Left lung (tissue), 10 donors: Measurements from ENCODE around the gene KIF3B. TPM values are rescaled to one million over a fixed set of nuclear protein-coding genes. Genes with fewer than 3 reads are reported as not detected.
"Not testable (repeated sequence)": the region's sequence is repeated elsewhere in the genome, so short reads cannot be mapped to it uniquely, and the experiment has no call there.

Experiments used
- ATAC-seq: fragments of 200-7000 bp; cut with Tn5 transposase; one replicate; pipeline ENCODE4 v1.9.1; 2020; ENCODE audit warnings: moderate library complexity
- DNase-seq, 4 donors: peaks; one replicate each; pipeline ENCODE4 v3.0.0-alpha.2; 2013 to 2020
- H3K27ac ChIP-seq, 2 donors: fragments of 200-600 bp; sonication (generic) in 1 of 2; one replicate each; pipeline versions ENCODE4 v1.5.0 to v1.8.0; 2020 to 2021
- H3K27me3 ChIP-seq, 2 donors: fragments of 200-600 bp; sonication (generic) in 1 of 2; one replicate each; pipeline versions ENCODE4 v1.5.0 to v1.8.0; 2020 to 2021
- H3K36me3 ChIP-seq, 2 donors: fragments of 200-600 bp; sonication (generic) in 1 of 2; one replicate each; pipeline versions ENCODE4 v1.5.0 to v1.8.0; 2020 to 2021
- H3K4me1 ChIP-seq, 2 donors: fragments of 200-600 bp; one replicate each; pipeline ENCODE4 v1.8.0; 2021
- H3K4me3 ChIP-seq, 2 donors: fragments of 200-600 bp; sonication (generic) in 1 of 2; one replicate each; pipeline versions ENCODE4 v1.5.0 to v1.8.0; 2020 to 2021; ENCODE audit warnings: mild to moderate bottlenecking in 1 of 2
- H3K9me3 ChIP-seq, 2 donors: fragments of 200-600 bp; sonication (generic) in 1 of 2; one replicate each; pipeline versions ENCODE4 v1.5.0 to v1.8.0; 2020 to 2021
- CTCF ChIP-seq, 2 donors: fragments of 200-600 bp; sonication (generic) in 1 of 2; IDR thresholded peaks; one replicate each; pipeline versions ENCODE4 v1.5.0 to v1.8.0; 2021; ENCODE audit warnings: antibody characterized with exemption in 2 of 2
- intact Hi-C, 2 donors: fragments of 100-400 bp; cut with DNase I; formaldehyde crosslinking; loops; one replicate each; pipeline versions ENCODE4 v1.11.2 to v1.14.2; 2022
- polyA plus RNA-seq, 6 donors: library from polyadenylated mRNA; unstranded; fragments of 120-200 nt; gene quantifications; one replicate each; pipeline ENCODE4 v1.2.1, GENCODE V29; 2013; ENCODE audit not compliant: insufficient read length in 6 of 6
- total RNA-seq, 2 donors: library from RNA; stranded (reverse); fragmentation: NEBNext Ultra II Directional; extraction: Animal tissue kit (Norgen Biotek cat#: 25700); gene quantifications; one replicate each; pipeline ENCODE4 v1.2.1, GENCODE V29; 2021
- donor health status: DM: no; HTN: yes; CAD: no.
- donor health status: DM: no; HTN: no; CAD: no.

Gene KIF3B
- total and polyA plus RNA-seq, 8 donors, result 22.9 to 34.6 (median 27.6) TPM

DNA sequence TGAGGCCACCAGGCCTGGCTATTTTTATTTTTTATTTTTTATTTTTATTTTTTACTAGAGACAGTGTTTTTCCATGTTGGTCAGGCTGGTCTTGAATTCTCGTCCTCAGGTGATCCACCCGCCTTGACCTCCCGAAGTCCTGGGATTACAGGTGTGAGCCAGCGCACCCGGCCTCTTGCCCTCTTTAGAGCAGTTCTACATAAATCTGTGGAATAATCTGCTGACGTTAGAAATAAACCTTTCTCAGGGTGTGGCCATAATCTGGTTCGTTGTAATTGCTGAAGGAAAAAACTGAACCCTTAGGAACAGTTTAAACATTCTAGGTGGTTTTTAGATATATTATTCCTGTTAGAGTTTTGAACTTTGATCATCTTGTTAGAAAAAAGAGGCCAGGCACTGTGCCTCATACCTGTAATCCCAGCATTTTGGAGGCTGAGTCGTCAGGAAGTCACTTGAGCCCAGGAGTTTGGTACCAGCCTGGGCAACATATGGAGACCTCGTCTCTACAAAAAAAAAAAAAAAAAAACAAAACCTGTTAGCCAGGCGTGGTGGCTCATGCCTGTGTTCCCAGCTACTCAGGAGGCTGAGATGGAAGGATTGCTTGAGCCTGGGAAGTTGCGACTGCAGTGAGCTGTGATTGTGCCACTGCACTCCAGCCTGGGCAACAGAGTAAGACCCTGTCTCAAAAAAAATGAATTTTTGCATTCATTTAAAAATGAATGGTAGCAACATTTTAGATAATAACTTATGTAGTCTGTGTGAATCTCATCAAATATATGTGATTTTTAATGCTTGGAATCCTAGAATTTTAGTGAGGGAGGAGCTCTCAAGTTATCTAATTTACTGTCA, 104.9 kb downstream of the KIF3B start:
- intact Hi-C loops, result no loop called here
- Histone ChIP-seq H3K27me3 (no peaks in the 10 kb centered on the region), H3K4me1 (peaks cover 0 to 30% of the 10 kb centered on the region in 2 donors), H3K36me3 (peaks cover 0 to 4% of the 10 kb centered on the region in 2 donors), H3K4me3 (no peak overlapping the region), H3K27ac (no peak overlapping the region), H3K9me3 (no peaks in the 10 kb centered on the region)
- no peak for ATAC-seq
- TF ChIP-seq CTCF (IDR thresholded peaks at IDR 0.05), result no peak
- DNase-seq, result no peak

- ATAC-seq, intact Hi-C loops: not testable (repeated sequence)
Measured at GRCh38 chr20:32383441-32383840, 106.0 kb downstream of the KIF3B start.

More at GRCh38 chr20:32383441-32383840, 106.0 kb downstream of the KIF3B start:
- not testable (repeated sequence) for H3K4me3 ChIP-seq, DNase-seq, H3K27ac ChIP-seq, H3K9me3 ChIP-seq, H3K36me3 ChIP-seq, H3K27me3 ChIP-seq
- peaks cover 0 to 31% of the 10 kb centered on the region in 2 donors for H3K4me1 ChIP-seq

Other genes with a start within 250 kb of the KIF3B start
- gene HCK, start 225.4 kb upstream of the KIF3B start, total RNA-seq, result 100 to 1,000 TPM in 1 of 2 donors, 10 to 100 TPM in 1; 30.8 to 110 TPM
- 1 to 10 TPM; 3.0 to 5.4 (median 4.4) TPM for gene HCK, start 225.4 kb upstream of the KIF3B start, polyA plus RNA-seq
- gene TM9SF4, start 167.9 kb upstream of the KIF3B start, total RNA-seq, result 10 to 100 TPM; 56.2 to 59.1 TPM
- gene TM9SF4, start 167.9 kb upstream of the KIF3B start, polyA plus RNA-seq, result 10 to 100 TPM; 57.4 to 63.5 (median 61.4) TPM
- 10 to 100 TPM; 12.6 to 14.5 TPM for gene PLAGL2, start 69.9 kb upstream of the KIF3B start, total RNA-seq
- 10 to 100 TPM; 22.6 to 28.0 (median 26.8) TPM for gene PLAGL2, start 69.9 kb upstream of the KIF3B start, polyA plus RNA-seq
- 10 to 100 TPM; 29.2 to 36.2 TPM for gene POFUT1, start 69.8 kb upstream of the KIF3B start, total RNA-seq
- 10 to 100 TPM; 34.3 to 42.2 (median 37.2) TPM for gene POFUT1, start 69.8 kb upstream of the KIF3B start, polyA plus RNA-seq
- 10 to 100 TPM; 51.1 to 69.2 TPM for gene ASXL1, start 80.7 kb downstream of the KIF3B start, total RNA-seq
- 10 to 100 TPM; 73.1 to 90.0 (median 81.5) TPM for gene ASXL1, start 80.7 kb downstream of the KIF3B start, polyA plus RNA-seq